Measurements from ENCODE around the gene EMP3. TPM values are rescaled to one million over a fixed set of nuclear protein-coding genes. Genes with fewer than 3 reads are reported as not detected.

The EMP3 gene
- total and polyA plus RNA-seq, 9 of the 15 experiments (the other 6 are each of a cell fraction or from before 2014, with no cell fraction given) = 123 to 386 (median 296) TPM

DNA sequence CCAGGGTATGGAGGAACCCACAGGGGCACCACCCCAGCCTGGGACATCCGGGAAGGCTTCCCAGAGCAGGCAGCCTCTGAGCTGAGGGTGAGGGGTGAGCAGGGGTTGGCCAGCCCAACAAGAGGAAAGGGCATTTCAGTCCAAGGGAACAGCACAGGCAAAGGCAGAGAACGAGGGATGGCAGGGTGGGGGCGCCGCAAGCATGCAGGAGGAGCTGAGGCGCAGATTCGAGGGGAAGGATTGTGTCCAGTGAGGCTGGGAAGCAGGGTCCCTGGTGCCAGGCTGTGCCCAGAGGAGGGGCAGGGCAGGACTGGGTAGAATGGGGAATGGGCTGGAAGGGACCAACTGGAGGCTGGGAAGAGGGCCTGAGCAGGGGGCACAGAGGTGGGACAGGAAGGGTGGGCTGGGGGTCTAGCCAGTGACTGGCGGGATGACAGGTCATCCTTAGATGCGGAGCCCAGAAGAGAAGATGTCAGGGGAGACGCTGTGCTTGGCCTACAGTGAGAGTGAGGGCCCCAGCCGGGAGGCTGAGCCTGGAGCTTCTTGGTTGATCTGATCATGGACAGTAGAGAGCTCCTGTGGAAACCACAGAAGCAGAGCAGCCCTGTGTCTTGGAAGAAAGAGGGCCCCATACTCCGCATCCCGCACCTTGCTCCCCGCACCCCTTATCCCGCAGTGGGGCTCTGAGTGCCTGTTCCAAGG lies 13.6 kb downstream of the EMP3 start (continued):
- TF ChIP-seq, protein P1, sequence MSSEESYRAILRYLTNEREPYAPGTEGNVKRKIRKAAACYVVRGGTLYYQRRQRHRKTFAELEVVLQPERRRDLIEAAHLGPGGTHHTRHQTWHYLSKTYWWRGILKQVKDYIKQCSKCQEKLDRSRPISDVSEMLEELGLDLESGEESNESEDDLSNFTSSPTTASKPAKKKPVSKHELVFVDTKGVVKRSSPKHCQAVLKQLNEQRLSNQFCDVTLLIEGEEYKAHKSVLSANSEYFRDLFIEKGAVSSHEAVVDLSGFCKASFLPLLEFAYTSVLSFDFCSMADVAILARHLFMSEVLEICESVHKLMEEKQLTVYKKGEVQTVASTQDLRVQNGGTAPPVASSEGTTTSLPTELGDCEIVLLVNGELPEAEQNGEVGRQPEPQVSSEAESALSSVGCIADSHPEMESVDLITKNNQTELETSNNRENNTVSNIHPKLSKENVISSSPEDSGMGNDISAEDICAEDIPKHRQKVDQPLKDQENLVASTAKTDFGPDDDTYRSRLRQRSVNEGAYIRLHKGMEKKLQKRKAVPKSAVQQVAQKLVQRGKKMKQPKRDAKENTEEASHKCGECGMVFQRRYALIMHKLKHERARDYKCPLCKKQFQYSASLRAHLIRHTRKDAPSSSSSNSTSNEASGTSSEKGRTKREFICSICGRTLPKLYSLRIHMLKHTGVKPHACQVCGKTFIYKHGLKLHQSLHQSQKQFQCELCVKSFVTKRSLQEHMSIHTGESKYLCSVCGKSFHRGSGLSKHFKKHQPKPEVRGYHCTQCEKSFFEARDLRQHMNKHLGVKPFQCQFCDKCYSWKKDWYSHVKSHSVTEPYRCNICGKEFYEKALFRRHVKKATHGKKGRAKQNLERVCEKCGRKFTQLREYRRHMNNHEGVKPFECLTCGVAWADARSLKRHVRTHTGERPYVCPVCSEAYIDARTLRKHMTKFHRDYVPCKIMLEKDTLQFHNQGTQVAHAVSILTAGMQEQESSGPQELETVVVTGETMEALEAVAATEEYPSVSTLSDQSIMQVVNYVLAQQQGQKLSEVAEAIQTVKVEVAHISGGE (CRISPR knock-in tag; IDR thresholded peaks at IDR 0.05) = no peak

DNA sequence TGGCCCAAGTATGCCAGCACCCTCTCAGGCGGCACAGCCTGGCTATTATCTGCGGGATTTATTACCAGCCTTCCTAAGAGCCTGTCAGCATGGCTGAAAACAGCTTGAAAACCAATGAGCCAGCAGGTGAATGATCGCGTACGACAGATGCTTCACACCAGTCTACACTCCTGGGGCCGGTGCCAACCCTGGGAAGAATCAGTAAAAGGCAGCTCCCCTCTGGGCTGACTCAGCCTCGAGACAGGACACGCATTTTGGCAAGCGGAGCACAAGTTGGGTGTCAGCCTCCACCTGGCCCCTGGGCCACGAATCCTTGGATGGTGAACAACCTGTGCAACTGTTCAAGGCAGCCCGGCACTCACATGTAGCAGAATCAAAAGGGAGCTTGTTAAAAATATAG lies 15.6 kb downstream of the EMP3 start:
- DNase-seq (ENCODE audit: extremely low read depth in 1 of 4, low spot score in 3 of 4) (peak in 1 of 4 experiments; percentile 3), ATAC-seq (no peak), FAIRE-seq (no peak)
- in situ Hi-C loops (cut with MboI) (no loop called here), intact Hi-C loops (cut with micrococcal nuclease) (no loop called here)
- Histone ChIP-seq H3K4me2 (ENCODE audit: insufficient read depth, low read length) (no peak overlapping the region), H3K27ac (ENCODE audit: extremely low read depth, low read depth, low read length) (no peak overlapping the region), H4K20me1 (replicated peaks; ENCODE audit: control insufficient read depth, insufficient read depth, low read length) (no peaks in the 10 kb centered on the region), H3K9ac (ENCODE audit: insufficient read depth in 1 of 2, low read depth in 2 of 2, low read length in 2 of 2) (peak overlapping the region in 1 of 2 experiments; percentile 36; a peak in 2 of 4 replicates), H3K4me3 (no peak overlapping the region), H3K9me1 (ENCODE audit: control insufficient read depth, insufficient read depth, low read length) (no peaks in the 10 kb centered on the region), H3K79me2 (ENCODE audit: control insufficient read depth, insufficient read depth, low read length) (no peaks in the 10 kb centered on the region), H3K4me1 (replicated peaks in 1 of 2; ENCODE audit: control insufficient read depth in 2 of 2, insufficient read depth in 2 of 2, low read length in 2 of 2) (peaks cover 5 to 34% of the 10 kb centered on the region in 2 experiments; a peak in 4 of 5 replicates), H3K27me3 (ENCODE audit: control insufficient read depth in 2 of 2, insufficient read depth in 2 of 2, low read length in 2 of 2) (no peaks in the 10 kb centered on the region), H2AFZ (ENCODE audit: low read depth, low read length) (no peak overlapping the region), H3K36me3 (ENCODE audit: control insufficient read depth, insufficient read depth, low read length) (peaks cover 4% of the 10 kb centered on the region; the same call in 2 of the 3 replicates), H3K9me3 (replicated peaks; ENCODE audit: control insufficient read depth, insufficient read depth, low read depth, low read length) (no peaks in the 10 kb centered on the region)
- CTCF ChIA-PET (ENCODE audit: low intra/inter-chr PET ratio) = no interaction called here
- POLR2A ChIA-PET = interaction anchor here (0.7 to 1.1 kb wide), 3 partner anchors 10 to 50 kb away, joined by 3 to 4 read pairs (median 3); partner anchors contain the start of gene KDELR1
- 90% methylated on average over 11 of the region's 11 CpGs for WGBS (ENCODE audit: insufficient coverage, low coverage, missing lambda C conversion rate)
- BruUV-seq (replicated peaks) = no TSS peak
- TF ChIP-seq PPARD (CRISPR knock-in tag; IDR thresholded peaks at IDR 0.05) (no peak), NR2C1 (IDR thresholded peaks at IDR 0.05) (no peak), NR2C1 (tag; IDR thresholded peaks at IDR 0.05) (no peak), ZNF707 (CRISPR knock-in tag; conservative IDR thresholded peaks at IDR 0.05) (no peak), GTF2E2 (tag; IDR thresholded peaks at IDR 0.05) (no peak), PHF20 (IDR thresholded peaks at IDR 0.05; ENCODE audit: partially characterized antibody) (no peak)
- TF ChIP-seq, protein P2, sequence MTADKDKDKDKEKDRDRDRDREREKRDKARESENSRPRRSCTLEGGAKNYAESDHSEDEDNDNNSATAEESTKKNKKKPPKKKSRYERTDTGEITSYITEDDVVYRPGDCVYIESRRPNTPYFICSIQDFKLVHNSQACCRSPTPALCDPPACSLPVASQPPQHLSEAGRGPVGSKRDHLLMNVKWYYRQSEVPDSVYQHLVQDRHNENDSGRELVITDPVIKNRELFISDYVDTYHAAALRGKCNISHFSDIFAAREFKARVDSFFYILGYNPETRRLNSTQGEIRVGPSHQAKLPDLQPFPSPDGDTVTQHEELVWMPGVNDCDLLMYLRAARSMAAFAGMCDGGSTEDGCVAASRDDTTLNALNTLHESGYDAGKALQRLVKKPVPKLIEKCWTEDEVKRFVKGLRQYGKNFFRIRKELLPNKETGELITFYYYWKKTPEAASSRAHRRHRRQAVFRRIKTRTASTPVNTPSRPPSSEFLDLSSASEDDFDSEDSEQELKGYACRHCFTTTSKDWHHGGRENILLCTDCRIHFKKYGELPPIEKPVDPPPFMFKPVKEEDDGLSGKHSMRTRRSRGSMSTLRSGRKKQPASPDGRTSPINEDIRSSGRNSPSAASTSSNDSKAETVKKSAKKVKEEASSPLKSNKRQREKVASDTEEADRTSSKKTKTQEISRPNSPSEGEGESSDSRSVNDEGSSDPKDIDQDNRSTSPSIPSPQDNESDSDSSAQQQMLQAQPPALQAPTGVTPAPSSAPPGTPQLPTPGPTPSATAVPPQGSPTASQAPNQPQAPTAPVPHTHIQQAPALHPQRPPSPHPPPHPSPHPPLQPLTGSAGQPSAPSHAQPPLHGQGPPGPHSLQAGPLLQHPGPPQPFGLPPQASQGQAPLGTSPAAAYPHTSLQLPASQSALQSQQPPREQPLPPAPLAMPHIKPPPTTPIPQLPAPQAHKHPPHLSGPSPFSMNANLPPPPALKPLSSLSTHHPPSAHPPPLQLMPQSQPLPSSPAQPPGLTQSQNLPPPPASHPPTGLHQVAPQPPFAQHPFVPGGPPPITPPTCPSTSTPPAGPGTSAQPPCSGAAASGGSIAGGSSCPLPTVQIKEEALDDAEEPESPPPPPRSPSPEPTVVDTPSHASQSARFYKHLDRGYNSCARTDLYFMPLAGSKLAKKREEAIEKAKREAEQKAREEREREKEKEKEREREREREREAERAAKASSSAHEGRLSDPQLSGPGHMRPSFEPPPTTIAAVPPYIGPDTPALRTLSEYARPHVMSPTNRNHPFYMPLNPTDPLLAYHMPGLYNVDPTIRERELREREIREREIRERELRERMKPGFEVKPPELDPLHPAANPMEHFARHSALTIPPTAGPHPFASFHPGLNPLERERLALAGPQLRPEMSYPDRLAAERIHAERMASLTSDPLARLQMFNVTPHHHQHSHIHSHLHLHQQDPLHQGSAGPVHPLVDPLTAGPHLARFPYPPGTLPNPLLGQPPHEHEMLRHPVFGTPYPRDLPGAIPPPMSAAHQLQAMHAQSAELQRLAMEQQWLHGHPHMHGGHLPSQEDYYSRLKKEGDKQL (CRISPR knock-in tag; IDR thresholded peaks at IDR 0.05; ENCODE audit: borderline replicate concordance) = no peak
- TF ChIP-seq, protein P3, sequence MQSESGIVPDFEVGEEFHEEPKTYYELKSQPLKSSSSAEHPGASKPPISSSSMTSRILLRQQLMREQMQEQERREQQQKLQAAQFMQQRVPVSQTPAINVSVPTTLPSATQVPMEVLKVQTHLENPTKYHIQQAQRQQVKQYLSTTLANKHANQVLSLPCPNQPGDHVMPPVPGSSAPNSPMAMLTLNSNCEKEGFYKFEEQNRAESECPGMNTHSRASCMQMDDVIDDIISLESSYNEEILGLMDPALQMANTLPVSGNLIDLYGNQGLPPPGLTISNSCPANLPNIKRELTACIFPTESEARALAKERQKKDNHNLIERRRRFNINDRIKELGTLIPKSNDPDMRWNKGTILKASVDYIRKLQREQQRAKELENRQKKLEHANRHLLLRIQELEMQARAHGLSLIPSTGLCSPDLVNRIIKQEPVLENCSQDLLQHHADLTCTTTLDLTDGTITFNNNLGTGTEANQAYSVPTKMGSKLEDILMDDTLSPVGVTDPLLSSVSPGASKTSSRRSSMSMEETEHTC (IDR thresholded peaks at IDR 0.05) = no peak

Data from K562 (cell line).